KG1 (cell line): Measurements from ENCODE around the gene WDR47.
"Not testable (repeated sequence)": the region's sequence is repeated elsewhere in the genome, so short reads cannot be mapped to it uniquely, and the experiment has no call there.

Experiments
- DNase-seq: peaks from one replicate; lab custom pipeline; 2025; lab: John Stamatoyannopoulos, UW

Gene WDR47

GRCh38 chr1:108962681-108963051, 79.2 kb downstream of the WDR47 start:
- DNase-seq = no peak

- no peak for DNase-seq
Measured at GRCh38 chr1:108961752-108962486, 80.0 kb downstream of the WDR47 start.

DNA sequence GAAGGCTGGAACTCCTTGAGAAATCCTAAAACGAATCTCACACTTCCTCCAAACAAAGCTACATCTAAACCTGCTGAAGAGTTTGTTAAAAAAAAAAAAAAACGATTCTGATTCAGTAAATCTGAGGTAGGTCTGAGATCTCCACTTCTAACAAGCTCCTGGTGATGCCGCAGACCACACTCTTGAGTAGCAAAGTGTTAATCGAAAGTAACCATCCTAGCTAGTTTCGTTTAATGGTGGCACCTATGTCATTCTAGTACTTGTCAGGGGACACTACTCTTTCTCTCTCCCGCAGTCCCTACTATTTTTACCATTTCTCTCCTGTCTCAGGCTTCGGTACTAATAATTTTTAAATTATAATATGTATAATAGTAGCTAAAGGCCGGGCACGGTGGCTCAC, 80.7 kb downstream of the WDR47 start:
- no peak for DNase-seq

- no peak for DNase-seq
Measured at GRCh38 chr1:108960719-108961118, 81.2 kb downstream of the WDR47 start.

GRCh38 chr1:108957888-108958287, 84.0 kb downstream of the WDR47 start:
- no peak for DNase-seq

- no peak for DNase-seq
Measured at GRCh38 chr1:108955881-108956280, 86.0 kb downstream of the WDR47 start.

DNA sequence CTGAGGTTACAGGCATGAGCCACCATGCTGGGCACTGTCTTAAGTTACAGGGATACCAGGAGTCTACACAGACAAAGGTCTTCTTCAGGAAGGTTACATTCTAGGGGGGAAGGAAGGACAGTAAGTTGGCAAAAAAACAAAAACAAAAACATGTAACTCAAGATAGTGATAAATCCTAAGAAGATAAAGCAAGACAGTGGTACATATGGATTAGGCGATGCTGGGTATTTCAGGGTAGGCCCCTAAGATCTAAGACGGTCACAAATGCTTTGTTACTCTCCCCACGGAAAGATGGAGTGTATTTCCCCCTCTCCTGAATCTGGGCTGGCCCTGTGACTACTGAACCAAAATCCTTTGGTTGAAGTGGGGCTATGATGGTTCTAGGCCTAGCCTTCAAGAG, 86.8 kb downstream of the WDR47 start:
- DNase-seq = no peak

DNA sequence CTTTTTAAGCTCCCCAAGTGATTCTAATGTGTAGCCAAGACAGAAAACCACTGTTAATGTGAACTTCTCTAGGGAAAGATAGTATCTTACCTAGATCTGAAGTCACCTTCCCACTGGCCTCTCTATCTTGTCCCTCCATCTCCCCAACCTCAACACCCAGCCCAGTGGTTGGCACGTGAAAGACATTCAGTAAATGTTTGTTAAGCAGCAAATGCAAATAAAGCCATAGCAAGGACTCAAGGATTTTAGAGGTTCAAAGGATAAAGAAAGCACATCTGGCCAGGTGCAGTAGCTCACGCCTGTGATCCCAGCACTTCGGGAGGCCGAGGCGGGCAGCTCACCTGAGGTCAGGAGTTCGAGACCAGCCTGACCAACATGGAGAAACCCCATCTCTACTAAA, 88.5 kb downstream of the WDR47 start:
- no peak for DNase-seq

- no peak for DNase-seq
Measured at GRCh38 chr1:108951242-108951641, 90.7 kb downstream of the WDR47 start.

DNA sequence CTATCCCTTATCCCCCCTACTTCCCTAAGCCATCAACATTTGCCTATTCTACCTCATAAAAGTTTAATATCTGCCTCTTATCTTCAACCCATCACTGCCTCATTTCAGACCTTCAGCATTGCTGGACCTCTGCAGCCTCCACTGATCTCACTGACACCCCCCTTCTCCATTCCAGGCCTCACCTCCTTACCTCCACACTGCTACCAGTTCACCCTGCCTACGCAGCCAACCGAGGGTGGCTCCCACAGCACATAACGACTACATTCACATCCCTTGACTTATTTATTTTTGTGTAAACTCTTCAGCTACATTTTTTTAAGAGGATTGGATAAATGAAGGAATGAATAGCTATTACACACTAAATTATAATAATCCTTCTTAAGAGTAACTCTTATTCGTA, 92.9 kb downstream of the WDR47 start:
- DNase-seq = no peak

- DNase-seq = no peak
Measured at GRCh38 chr1:108947871-108948525, 93.9 kb downstream of the WDR47 start.

- no peak for DNase-seq
Measured at GRCh38 chr1:108936170-108936569, 105.7 kb downstream of the WDR47 start.

DNA sequence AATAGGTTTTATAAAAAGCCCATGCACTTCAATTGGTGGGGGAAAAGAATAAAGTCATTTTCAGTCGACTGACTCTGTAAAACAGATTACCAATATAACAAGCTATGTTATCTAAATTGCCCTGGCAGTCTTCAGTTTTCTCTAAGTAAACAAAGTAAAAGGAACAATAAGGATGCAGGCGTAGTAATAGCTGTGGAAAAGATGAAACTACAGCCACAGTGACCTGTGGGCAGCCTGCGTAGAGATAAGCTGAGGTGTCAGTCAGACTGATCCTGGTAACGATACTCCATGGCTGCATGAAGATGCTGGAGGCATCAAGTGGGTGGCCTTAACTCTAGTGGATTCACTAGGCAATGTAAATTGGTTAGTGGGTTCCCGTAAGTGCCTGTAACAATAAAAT, 108.0 kb downstream of the WDR47 start:
- no peak for DNase-seq

DNA sequence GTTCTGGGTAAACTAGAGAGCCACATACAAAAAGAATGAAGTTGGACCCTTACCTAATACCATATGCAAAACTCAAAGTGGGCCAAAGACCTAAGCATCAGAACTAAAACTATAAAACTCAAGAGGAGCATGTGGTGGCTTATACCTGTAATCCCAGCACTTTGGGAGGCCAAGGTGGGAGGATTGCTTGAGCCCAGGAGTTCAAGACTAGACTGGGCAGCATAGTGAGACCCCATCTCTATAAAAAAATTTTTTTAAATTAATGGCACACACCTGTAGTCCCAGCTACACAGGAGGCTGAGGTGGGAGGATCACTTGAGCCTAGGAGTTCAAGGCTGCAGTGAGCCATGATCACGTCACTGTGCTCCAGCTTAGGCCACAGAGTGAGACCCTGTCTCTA, 114.3 kb downstream of the WDR47 start:
- not testable (repeated sequence) for DNase-seq

GRCh38 chr1:108925920-108926319, 116.0 kb downstream of the WDR47 start:
- DNase-seq = no peak
